T-helper 9 cell (primary cell): ENCODE measurements around the gene ADAMTS18.
"Not testable (repeated sequence)": the region's sequence is repeated elsewhere in the genome, so short reads cannot be mapped to it uniquely, and the experiment has no call there.

Experiments used
- DNase-seq: peaks from one replicate; pipeline ENCODE4 v3.0.0-alpha.2; 2020
- total RNA-seq, 2 donors: gene quantifications; one replicate each; lab custom pipeline; 2026; lab: John Stamatoyannopoulos, UW

ADAMTS18 gene, protein sequence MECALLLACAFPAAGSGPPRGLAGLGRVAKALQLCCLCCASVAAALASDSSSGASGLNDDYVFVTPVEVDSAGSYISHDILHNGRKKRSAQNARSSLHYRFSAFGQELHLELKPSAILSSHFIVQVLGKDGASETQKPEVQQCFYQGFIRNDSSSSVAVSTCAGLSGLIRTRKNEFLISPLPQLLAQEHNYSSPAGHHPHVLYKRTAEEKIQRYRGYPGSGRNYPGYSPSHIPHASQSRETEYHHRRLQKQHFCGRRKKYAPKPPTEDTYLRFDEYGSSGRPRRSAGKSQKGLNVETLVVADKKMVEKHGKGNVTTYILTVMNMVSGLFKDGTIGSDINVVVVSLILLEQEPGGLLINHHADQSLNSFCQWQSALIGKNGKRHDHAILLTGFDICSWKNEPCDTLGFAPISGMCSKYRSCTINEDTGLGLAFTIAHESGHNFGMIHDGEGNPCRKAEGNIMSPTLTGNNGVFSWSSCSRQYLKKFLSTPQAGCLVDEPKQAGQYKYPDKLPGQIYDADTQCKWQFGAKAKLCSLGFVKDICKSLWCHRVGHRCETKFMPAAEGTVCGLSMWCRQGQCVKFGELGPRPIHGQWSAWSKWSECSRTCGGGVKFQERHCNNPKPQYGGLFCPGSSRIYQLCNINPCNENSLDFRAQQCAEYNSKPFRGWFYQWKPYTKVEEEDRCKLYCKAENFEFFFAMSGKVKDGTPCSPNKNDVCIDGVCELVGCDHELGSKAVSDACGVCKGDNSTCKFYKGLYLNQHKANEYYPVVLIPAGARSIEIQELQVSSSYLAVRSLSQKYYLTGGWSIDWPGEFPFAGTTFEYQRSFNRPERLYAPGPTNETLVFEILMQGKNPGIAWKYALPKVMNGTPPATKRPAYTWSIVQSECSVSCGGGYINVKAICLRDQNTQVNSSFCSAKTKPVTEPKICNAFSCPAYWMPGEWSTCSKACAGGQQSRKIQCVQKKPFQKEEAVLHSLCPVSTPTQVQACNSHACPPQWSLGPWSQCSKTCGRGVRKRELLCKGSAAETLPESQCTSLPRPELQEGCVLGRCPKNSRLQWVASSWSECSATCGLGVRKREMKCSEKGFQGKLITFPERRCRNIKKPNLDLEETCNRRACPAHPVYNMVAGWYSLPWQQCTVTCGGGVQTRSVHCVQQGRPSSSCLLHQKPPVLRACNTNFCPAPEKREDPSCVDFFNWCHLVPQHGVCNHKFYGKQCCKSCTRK (N-terminal part only)
- 0 to 0.07 reads per million in 2 donors for total RNA-seq

DNA sequence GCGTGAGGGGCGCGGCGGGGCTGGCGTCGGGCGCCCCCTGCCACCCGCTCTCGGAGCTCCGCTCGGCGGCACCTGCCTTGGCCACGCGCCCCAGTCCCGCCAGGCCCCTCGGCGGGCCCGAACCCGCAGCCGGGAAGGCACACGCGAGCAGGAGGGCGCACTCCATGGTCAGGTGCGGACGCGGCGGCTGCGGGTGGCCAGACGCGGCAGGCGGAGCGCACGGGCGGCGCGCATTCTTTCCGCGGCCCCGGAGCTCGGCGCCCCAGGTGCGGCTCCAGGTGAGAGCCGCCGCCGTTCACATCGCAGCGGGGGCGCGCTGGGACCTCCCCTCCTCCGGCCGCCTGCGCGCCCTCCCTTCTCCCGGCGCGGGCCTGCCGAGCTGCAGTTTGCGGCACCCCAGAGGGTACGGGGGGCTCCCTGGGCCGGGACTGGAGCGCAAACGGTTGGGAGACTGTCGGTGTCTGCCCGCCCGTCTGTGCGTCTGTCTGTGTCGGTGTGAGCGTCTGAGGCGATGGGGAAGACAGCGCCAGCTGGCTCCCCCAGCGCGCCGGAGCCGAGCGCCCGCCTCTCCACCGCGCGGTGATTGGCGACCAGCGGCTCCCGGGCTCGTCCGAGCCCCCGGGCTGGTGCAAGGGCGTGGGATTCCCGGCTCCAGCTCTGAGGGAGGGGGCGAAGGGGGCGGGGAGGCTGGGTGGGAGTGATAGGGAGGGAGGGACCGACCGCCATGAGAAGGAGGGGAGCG is at the start of gene ADAMTS18:
TSS of gene ADAMTS18 (minus strand) at position 505 of the 742 bp plus-strand sequence. CDS start at position 166, 339 bp downstream.
- DNase-seq: no peak

DNA sequence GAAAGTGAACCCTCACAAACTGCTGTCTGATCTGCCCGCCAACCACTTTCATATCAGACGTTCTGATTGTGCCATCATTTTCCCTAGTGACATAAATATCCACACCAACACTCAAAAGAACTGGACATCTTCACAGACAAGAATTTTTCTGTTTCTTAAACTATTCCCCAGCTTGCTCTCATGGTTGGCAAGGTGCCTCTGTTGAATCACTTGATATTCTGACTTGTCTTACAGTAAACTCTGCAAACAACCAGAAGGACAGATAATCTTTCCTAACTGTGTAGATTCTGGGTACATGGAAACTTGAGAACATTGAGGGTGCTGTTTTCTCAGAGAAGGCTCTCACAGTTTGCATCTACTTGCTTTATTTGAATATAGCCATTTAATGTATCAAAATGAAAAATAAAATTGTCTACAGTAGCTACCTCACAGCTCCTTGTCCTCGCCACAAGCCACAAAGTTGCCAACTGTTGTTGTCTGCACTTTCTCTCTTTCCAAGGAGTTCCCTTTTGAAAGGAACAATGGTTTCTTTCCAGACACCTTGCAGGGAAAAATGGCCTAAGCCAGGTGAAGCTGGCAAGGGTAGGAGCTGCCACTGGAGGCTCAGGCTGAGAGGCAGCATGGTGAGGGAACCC is 46.0 kb upstream of the ADAMTS18 start:
- no peak for DNase-seq

DNA sequence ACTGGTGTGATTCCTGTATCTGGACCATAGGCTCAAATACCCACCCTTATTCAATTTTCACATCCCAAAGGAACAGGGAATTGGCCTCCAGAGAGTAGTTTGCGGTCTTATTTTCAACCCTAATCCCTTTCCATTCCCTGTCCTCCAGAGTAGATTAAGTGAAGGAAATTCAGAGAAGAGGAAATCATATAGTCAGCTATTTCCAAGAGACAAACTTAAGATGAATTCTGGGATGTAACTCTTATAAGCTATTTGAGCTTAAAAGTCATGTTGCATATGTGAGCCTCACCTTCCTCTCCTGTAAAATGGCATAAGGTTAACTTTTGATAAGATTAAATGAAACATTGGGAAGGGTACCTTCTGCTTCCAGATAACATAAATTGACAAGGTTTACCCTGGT is 37.4 kb upstream of the ADAMTS18 start:
- no peak for DNase-seq

DNA sequence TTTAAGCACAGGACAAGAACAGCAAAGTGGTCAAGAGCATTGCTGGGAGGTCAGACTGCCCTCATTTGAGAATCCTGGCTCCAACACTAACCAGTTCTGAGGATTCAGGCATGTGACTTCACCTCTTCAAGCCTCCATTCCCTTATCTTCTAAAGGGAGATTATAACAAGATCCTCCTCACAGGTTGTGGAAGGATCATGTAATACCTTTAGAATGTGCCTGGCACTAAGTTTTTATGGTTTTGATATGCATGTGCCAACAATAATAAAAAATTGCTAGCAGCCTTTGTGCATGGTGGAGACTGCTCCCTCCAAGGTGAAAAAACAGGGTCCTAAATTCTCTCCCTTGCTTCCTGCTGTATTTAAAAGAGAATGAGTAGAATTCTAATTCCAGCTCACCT is 36.0 kb upstream of the ADAMTS18 start:
- DNase-seq: no peak

DNA sequence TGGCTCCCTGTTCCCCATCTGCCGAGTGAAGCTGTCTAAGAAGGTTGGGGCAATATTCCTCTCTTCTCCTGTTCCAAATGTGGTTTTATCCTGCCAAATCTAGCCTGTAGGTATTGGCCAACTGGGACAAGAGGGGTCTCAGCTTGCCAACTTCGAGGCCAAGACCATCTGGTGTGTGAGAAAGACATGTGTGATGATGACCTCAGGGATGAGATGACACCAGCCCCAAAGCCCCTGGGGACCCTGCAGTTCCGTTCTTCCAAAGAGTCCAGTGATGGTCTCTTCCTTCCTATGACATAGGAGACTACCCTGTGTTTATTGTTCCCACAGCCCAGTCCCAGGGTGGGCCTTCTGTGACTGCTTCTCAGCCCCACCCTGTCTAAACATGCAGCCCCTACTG is 34.8 kb upstream of the ADAMTS18 start:
- no peak for DNase-seq

DNA sequence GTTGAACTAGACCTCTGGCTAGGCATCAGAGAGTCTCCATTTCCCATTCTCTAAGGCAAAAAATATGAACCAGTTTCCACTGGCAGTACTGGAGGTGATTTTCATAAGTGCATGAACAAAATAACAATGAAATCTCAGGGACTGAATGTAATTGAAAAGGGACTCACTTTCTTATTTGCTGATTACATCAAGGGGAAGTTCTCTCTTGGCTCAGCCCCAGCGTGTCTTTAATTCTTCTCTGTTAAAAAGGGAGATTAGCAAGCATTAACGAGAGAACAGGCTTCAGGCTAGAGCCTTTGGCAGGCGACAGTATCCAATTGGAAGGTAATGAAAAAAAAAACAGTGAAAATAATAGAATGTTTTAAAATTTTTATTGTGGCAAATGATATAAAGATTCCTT is 34.0 kb upstream of the ADAMTS18 start:
- DNase-seq: no peak

DNA sequence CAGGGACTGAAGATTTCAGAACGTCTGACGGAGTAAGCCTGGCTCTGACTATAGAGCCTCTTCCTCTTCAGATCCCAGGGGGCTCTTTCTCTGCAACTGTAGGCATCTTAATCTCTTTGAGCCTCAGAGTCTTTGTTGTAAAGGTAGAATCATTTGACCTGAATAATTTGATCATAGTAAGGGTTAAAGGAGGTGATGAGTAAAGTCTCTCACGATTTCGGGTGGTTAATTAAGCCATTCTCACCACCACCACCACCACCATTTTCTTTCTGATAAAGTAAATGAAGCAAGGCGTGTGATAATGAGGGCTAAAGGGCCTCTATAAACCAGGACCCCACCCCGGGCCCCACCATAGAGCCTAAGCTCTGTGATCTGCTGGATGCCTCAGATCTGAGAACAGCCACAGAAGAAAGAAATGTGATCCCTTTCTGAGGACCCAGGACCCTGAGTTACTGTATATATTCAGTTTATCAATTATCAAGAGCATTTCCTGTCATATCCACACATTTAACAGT is 33.0 kb upstream of the ADAMTS18 start:
- no peak for DNase-seq

DNA sequence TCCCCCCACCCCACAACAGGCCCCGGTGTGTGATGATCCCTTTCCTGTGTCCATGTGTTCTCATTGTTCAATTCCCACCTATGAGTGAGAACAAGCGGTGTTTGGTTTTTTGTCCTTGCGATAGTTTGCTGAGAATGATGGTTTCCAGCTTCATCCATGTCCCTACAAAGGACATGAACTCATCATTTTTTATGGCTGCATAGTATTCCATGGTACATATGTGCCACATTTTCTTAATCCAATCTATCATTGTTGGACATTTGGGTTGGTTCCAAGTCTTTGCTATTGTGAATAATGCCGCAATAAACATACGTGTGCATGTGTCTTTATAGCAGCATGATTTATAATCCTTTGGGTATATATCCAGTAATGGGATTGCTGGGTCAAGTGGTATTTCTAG is 28.8 kb upstream of the ADAMTS18 start:
- not testable (repeated sequence) for DNase-seq

DNA sequence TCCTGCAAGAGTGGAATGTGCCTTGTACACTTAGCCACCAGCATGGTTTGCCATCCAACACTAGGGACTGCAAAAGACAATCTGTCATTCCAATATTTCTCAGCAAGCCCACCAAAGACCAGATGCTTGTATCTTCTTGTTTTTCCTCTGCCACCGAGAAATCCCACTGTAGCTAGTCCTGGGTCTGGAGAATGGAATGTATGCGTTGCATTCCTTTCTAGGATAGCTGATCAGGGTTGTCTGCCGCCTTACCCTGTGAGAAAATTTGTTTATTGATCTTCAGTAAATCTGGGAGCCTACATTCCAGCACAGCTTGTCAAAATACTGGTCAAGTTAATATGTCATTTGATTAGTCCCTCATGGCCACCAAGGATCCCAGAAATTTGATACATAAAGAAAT is 28.1 kb upstream of the ADAMTS18 start:
- DNase-seq: no peak

DNA sequence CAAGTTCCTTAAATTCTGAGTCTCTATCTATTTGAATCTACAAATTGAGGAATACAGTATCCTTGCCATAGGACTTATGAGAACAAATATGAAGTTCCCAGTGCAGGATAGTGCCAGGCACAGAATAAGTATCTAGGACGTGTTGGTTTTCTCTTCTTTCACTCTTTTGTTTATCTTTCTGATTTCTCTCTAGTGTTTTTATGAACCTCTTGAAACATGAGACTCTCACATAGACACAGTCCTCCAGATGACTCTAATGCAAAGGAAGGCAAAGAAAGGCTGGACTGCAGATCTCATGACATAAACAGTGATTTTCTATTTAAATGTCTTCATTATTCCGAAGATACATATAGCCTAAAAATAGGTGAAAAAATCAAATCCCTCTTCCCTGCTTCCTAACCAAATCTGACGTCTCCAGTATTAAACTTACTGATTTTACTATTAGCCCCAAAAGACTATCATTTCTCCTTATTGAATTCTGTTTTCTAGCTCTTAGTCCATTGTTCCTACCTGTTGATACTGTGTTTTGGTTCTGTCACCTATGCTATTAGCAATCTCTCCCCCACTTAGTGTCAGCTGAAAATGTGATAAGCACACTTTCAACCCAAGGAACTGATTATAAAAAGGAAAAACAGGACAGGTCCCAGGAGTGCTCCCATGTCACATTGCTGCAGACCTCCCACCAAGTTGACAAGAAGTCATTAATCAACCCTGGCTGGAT is 24.9 kb upstream of the ADAMTS18 start:
- no peak for DNase-seq

DNA sequence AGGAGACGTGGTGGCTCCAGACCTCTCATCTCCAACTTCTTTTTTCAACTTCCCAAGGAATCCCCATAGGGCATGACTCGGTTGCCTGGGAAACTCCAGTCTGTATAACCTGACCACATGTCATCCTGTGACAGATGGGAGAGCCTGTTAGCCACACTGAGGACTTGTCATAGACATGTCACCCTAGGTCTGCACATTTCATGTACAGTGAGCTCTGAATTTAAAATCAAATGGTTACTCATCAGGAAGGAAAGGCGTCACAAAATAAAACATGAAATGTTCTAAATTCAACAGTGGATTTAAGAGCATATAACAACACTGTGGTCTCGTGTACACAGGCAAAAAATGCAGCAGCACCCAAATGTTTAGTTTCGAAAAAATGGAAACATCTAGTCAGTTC is 22.2 kb upstream of the ADAMTS18 start:
- DNase-seq: no peak

DNA sequence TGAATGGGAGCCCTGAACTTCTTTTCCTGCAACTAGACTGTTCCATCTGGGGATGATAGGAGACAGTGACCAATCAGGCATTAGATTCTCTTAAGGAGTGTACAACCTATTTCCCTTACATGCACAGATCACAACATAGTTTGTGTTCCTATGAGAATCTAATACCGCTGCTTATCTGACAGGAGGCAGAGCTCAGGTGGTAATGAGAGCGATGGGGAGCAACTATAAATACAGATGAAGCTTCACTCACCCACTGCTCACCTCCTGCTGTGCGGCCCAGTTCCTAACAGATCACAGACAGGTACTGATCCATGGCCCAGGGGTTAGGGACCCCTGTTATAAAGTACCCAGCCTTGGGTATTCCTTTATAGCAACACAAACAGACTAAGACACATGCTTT is 17.4 kb upstream of the ADAMTS18 start:
- DNase-seq: no peak

DNA sequence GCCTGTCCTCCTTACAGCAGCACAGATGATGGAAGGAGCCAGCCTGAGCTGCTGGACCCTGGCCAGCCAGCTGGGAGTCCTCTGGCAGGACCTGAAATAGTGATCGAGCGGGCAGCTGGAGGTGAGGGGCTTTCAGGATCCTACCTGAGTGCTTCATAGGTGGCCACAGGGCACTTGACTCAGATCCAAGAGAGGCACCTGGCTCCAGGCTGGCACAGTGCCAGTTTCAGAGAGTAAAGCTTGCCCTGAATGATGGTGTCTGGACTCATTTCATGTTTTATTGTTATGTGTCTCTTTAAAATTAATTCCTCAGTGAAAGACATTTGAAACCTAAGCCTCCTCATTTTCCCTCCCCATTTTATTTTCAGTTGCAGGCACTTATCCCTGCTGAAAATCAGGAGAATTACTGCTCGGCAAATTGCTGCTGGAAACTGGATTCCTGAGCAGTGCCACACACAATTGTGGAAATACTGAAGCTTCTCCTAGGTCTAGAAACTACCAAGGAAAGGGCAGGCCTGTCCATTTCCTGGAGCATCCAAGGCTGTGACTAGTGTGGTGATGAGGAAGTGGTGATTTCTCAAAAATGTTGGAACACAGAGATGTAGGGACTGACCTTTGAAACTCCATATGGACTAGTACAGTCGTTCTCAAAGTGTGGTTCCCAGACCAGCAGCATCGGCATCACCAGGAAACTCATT is 16.1 kb upstream of the ADAMTS18 start:
- no peak for DNase-seq

DNA sequence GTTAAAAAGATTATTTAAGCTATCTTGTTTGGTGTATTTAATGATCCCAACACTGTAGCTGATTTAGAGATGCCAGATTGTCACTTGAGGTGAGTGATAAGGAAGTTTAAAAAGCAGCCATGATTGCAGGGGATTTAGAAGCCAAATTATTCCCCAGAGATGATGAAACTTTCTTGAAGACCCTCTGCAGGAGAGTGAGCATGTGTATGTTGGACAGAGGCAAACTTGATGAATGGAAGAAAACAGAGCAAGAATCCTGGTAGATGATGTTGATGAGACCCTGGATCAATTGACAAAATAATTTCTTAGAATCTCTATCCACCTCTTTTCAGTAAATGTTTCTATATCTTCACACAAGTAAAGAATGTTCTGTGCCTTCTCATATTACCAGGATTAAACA is 14.4 kb upstream of the ADAMTS18 start:
- DNase-seq: no peak

DNA sequence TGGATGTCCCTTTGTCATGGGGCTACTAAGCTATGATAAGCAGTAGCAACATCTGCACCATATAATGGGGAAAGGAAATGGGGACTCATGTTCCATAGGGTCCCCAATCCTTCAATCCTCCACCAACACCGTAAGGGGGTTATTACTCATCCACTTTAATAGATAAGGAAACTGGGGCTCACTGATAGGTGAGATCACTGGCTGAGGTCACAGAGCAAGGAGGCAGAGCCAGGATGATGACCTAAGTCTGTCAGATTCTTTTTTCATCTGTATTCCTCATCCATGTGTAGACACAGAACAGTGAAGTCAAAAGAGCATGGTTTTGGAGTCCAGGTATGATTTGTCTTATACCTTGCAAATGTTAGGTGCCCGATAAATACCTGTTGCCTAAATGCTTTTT is 10.5 kb upstream of the ADAMTS18 start:
- no peak for DNase-seq

DNA sequence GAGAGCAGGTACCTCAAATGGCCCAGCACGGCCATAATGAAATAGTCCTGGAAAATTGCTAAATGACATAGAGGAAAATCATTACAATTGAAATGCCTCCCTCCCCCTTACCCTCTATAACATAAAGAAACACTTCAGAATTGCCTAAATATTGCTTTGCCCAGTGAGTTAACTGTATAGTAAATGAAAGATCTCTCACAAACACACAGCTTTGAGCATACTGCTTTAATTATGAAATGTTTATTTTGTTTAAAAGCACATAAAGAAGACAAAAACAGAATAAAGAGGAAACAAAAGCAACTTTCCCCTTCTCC is 9.3 kb upstream of the ADAMTS18 start:
- DNase-seq: no peak

DNA sequence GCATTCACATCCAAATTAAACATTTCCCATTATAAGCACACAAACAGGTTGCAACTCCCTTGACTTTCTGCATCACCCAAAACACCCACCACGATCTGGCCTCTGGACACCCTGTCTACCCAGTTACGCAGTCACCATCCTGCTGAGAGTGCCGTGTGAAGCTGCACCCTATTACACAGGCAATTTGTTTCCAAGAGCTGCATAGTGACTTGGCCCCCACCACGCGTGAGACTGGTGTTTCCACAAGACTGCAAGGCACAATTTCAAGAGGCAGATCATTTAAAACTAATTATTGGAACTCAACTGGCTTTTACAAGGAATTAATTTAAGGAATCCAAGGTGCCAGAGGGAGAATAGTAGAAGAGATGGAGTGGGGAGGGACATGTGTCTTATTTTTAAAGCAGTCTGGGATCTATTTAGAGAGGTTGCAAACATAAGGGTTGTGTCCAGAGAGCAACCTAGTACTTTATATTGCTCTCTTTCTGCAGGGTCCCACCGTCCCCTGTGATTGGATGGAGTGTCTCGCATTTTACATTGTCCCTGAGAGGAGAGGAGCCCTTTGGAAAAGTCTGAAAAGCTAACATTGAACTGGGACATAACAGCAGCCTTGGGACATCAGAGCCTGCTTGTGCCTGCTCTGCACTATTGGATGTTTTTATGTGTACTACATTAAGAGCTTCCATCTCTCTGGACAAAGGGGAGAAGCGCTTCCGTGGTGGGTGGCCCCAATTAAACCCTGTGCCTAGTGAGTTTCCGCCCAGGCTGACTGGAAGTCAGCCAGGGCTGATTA is 8.7 kb upstream of the ADAMTS18 start:
- DNase-seq: no peak

DNA sequence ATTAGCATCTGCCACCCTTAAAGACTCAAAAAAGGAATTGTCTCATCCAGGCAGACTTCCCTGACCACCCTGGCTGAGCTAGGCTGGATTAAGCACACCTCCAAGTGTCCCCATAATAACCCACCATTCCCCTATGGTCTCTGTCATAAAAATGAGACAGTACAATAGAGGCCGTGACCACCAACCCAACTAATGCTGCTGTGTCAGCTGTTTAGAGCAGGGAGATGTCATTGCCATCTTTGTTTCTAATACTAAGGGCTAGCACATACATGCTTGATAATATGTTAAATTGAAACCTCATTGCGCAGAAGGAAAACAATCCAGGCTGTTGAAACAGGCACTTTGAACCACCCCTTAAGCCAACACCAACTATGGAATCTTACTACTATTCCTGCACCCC is 7.2 kb upstream of the ADAMTS18 start:
- no peak for DNase-seq

DNA sequence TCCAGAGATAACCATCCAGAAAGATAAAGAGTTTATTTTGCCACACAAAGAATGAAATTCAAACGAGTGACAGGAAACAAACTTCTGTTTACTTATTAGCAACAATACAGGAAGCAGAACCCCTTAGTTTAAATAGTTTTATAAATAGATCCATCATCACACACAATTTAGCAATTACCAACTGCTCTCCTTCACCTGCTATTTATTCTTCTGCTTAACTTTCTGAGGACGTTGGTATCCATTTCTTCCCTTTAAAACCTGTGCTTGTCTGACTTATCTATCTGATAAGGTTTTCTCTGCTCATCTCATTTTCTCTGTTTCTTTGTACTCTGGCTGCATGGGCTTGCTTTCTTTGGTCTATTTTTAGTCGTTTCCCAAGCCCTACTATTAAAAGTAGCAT is 4.3 kb upstream of the ADAMTS18 start:
- DNase-seq: no peak

DNA sequence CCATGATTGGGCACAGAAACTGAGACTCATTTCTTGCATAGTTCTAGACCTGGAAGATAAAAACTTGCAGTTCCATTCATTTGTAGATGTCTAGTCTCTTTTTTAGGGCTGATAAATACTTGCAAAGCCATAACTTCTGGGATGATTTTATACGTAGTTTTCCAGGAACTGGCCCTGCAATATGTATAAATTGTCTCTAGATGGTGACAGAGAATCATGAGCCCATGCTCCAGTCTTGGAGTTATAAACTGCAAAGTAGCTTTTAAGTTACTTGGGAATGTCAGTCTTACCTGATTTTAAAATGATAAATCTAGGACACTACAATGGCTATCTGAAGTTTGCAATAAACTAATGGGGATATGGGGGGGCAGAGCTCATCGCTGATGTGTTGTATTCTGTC is 3.0 kb upstream of the ADAMTS18 start:
- no peak for DNase-seq
